GM20431 (cell line): ENCODE measurements around the gene PSEN2.

ENCODE experiments used
- in situ Hi-C: fragments of 300-500 bp; cut with MseI, MboI; formaldehyde crosslinking; loops from one replicate; pipeline ENCODE4 v1.15.0; 2020; ENCODE audit warnings: low sequenced_read_pairs; ENCODE audit not compliant: unreplicated experiment

The PSEN2 gene

GRCh38 chr1:226862890-226863289 lies 7.5 kb upstream of the PSEN2 start:
- in situ Hi-C loops = no loop called here

DNA sequence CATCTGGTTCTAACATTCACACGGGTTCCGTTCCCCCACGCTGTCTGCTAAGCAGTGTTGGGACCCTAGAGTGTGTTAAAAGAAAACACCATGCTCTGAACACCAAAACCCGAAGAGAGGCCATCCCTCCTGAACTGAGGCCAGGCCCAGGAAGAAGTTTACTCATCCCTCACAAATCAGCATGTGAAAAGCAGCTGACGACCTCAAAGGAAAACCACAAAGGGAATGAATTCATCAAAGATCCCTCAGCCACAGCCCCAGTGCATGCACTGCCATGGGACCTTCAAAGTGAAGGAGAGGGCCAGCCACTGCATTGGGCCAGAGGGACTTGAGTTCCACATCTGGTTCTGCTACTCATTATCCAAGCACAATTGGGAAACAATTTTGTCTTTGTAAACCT lies 7.0 kb upstream of the PSEN2 start:
- in situ Hi-C loops = no loop called here

- in situ Hi-C loops = no loop called here
Measured at GRCh38 chr1:226864311-226864710, 6.1 kb upstream of the PSEN2 start.

- in situ Hi-C loops = no loop called here
Measured at GRCh38 chr1:226865590-226865989, 4.8 kb upstream of the PSEN2 start.

GRCh38 chr1:226867461-226868054 lies 2.9 kb upstream of the PSEN2 start:
- in situ Hi-C loops = no loop called here

GRCh38 chr1:226868726-226869125 lies 1.7 kb upstream of the PSEN2 start:
- in situ Hi-C loops = no loop called here

GRCh38 chr1:226870026-226870400 lies 403 bp upstream of the PSEN2 start:
- in situ Hi-C loops = no loop called here

DNA sequence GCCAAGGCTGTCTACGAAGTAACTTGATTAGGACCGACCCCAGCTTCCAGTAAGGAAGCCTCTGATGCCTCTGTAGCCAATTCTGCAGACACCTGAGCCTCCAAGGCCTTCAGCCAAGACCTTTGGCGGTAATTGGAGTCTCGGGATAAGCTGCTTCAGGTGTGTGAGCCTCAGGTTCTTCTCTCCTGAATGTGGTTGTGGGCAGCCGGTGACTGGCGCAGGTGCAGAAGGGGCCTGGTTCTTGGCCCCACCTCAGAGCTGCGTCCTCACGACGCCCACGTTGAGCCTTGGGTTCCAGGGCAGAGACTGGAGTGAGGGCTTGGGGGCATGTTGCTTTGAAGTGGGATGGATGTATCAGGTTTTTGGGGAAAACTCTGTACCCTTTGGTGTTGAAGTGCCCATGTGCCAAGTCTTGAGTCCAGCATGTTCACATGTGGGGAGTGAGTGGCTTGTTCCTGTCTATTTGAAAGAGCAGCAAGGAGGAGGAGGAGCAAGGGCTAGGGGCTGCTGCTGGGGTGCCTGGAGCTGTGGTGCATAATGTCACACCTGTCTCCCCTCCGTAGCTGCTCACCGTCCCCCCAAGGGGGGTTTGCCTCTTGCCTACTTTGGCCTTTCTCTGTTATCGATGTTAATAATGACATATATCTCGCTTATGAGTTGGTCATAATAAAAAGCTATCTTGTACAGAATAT lies 1.4 kb downstream of the PSEN2 start:
- in situ Hi-C loops = no loop called here

- in situ Hi-C loops = no loop called here
Measured at GRCh38 chr1:226872437-226872836, 2.0 kb downstream of the PSEN2 start.

- in situ Hi-C loops = no loop called here
Measured at GRCh38 chr1:226873771-226874578, 3.6 kb downstream of the PSEN2 start.

DNA sequence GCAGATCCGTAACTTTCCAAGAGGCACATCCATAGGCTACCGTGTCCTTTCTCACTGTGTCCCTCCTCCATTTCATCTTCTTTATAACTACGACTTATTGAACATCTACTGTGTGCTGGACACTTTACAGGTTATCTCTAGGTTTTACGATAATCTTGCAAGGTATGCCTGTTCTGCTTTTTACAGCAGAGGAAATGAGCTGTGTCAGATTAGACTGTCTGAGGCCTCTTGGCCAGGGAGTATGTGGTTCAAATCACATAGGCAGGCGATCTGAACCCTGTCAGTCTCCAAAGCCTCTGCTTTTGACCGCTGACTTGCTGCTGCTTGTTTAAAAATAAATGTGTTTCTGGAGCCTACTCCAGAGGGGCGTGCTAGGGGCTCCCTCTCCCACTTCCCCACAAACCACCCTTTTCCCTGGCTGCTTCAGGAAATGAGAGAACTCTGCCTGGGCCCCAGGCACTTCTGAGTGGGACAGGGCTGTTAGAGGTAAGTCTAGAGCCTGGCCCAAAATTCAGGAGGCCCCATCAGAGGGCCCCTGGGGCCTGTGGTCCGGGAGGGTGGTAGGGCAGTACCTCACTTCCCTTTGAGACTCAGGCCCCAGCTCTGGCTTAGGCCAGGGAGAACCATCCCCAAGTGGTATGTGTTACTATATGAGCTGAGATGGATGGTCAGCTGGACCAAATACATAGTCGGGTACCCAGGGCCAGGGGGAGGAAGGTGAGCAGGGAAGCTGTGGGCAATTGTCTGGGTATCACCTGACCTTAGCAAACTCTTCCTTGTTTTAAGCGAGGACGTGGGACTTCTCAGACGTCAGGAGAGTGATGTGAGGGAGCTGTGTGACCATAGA lies 4.4 kb downstream of the PSEN2 start:
- in situ Hi-C loops = no loop called here

DNA sequence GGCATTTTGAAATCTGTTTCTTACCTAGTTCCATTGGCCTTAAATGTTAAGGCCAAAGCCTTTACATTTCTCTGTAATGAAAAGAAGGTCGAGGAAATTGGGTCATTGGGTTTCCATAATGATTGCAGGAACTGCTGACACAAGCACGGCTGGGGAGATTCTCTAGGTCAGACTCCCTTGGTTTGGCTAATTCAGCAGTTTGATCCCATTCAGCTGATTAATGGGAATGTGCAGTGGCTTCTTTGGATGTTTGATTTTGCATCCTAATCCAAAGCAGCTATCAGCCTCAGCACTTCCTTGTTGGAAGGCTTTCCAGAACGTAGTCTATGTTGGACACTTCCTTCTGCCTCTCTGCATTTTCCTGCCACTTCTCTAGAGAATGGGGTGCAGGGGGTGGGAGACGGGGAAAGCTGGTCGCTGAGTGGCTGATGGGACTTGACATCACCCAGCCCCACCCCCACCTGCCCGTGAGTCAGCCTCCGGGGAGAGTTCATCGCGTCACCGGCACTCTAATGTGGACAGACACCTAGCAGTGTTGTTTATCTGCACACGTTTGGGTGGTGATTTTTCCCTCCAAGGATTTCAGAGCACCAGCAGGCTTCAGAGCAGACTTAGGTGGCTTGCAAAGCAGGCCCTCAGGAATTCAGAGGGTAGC lies 5.4 kb downstream of the PSEN2 start:
- in situ Hi-C loops = no loop called here

DNA sequence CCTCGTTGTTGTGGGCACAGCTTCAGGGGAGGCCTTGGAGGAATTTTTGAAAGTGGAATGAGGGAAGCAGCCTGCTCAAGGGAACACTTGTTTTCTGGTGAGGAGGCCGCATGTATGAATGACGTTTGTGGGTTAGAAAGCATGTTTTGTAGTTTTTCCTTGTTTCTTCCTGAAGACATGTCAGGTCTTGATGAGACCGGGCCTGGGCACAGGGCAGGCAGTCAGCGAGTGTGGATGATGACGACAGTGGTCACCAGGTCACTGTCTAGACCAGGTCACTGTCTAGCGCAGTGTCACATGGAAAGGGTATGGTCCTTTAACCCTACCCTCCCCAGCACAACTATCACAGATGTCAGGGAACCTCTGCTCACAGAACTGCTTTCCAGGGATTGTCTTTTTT lies 7.3 kb downstream of the PSEN2 start:
- in situ Hi-C loops = no loop called here

DNA sequence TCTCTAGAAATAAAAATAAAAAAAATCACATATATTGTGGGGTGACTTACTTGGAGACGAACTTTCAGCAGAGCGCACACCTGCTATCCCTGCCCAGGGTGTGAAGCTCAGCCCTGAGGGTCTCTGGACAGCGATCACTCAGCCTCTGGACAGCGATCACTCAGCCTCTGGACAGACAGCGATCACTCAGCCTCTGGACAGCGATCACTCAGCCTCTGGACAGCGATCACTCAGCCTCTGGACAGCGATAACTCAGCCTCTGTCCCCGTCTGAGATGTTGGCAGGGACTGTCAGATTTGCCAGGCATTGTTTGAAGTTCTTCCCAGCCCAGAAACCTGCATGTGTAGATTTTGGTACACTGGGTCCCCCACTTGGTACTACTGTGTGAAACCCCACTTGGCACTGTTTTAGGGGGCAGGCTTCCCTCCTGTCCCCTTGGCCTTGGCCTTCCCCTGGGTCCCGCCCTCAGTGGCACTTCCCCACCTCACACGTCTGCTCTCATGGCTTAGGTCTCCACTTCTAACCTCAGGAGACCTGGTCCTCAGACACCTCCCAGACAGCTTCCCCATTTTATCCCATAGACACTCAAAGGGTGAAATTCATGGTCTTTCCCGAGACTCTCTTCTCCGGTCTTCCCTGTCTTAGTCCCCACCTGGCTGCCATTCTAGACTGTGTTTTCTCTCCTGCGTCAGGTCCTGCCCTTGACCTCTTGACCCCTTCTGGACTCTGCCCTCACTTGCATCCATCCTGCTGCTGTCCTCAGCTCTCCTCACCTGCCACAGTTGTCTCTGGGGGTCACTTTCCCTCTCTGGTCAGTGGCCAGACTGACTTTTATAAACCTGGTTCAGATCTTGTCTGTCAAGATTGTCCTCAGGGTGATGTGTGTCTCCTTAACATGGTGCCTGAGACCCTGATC lies 10.2 kb downstream of the PSEN2 start:
- in situ Hi-C loops = no loop called here

DNA sequence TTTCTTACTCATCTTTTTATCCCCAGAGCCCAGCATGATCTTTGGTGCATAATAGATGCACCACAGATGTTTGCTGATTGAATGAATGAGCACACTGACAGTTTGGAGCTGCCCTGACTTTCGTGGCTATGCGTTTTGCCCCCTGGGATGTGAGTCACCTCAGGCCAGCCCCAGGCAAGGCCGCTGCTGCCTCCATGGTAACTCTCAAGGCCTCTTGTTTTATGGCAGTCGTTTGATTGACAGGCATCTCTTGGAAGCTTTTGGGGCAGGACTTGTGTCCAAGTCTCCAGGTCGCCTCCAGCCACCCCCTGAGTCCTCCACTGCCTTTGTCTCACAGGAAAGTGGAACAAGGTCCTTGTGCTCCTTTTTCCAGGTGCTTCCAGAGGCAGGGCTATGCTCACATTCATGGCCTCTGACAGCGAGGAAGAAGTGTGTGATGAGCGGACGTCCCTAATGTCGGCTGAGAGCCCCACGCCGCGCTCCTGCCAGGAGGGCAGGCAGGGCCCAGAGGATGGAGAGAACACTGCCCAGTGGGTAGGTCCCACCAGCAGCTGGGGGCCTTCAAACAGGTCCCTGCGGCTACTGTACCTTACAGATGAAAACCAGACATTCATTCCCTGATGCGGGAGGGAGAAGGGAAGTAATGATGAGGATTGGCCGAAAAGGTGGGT lies 11.2 kb downstream of the PSEN2 start:
- in situ Hi-C loops = no loop called here

GRCh38 chr1:226882187-226882586 lies 11.8 kb downstream of the PSEN2 start:
- in situ Hi-C loops = no loop called here

GRCh38 chr1:226882631-226883409 lies 12.4 kb downstream of the PSEN2 start:
- in situ Hi-C loops = no loop called here

DNA sequence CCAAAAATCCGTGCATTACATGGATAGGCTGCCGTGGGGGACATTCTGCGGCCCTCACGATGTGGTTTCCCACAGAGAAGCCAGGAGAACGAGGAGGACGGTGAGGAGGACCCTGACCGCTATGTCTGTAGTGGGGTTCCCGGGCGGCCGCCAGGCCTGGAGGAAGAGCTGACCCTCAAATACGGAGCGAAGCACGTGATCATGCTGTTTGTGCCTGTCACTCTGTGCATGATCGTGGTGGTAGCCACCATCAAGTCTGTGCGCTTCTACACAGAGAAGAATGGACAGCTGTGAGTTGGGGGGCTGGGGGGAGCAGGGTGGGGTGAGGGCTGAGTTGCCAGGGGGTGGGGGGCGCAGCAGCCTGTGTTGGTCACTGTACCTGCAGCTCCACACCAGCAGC lies 13.2 kb downstream of the PSEN2 start:
- in situ Hi-C loops = no loop called here
